MM.1S (cell line): ENCODE data around the gene TGFA.

Experiments used
- DNase-seq: peaks from one replicate; pipeline ENCODE4 v3.0.0-alpha.2; 2015
- H2AFZ ChIP-seq: fragments of 300-600 bp; sonication (generic); 2 replicates; pipeline ENCODE4 v1.6.0; 2016; ENCODE audit warnings: antibody characterized with exemption, low read length
- H3F3A ChIP-seq: fragments of 300-600 bp; sonication (generic); 2 replicates; pipeline ENCODE4 v1.6.1; 2016; ENCODE audit warnings: mild to moderate bottlenecking, antibody characterized with exemption, low read length, moderate library complexity, mixed read lengths; ENCODE audit not compliant: insufficient read depth
- H3K27ac ChIP-seq: fragments of 300-600 bp; sonication (generic); 2 replicates; pipeline ENCODE4 v1.5.1; 2016; ENCODE audit warnings: mild to moderate bottlenecking, low read length
- H3K27me3 ChIP-seq: fragments of 300-600 bp; sonication (generic); replicated peaks from 2 replicates; pipeline ENCODE4 v1.6.0; 2016; ENCODE audit warnings: low read length; ENCODE audit not compliant: insufficient read depth
- H3K36me3 ChIP-seq: fragments of 300-600 bp; sonication (generic); replicated peaks from 2 replicates; pipeline ENCODE4 v1.6.1; 2016; ENCODE audit warnings: mild to moderate bottlenecking, low read length, mixed read lengths; ENCODE audit not compliant: insufficient read depth
- H3K4me1 ChIP-seq: fragments of 300-600 bp; sonication (generic); 2 replicates; pipeline ENCODE4 v1.6.1; 2016; ENCODE audit warnings: low read length, mixed read lengths
- H3K4me2 ChIP-seq: fragments of 300-600 bp; sonication (generic); 2 replicates; pipeline ENCODE4 v1.6.0; 2016; ENCODE audit warnings: low read depth, low read length
- H3K4me3 ChIP-seq: fragments of 300-600 bp; sonication (generic); 2 replicates; pipeline ENCODE4 v1.5.1; 2016; ENCODE audit warnings: low read length, mixed read lengths
- H3K79me2 ChIP-seq: fragments of 300-600 bp; sonication (generic); 2 replicates; pipeline ENCODE4 v1.6.1; 2016; ENCODE audit warnings: mixed run types, low read length, mixed read lengths
- H3K9ac ChIP-seq: fragments of 300-600 bp; sonication (generic); 2 replicates; pipeline ENCODE4 v1.6.1; 2016; ENCODE audit warnings: low read length, mixed read lengths
- H3K9me2 ChIP-seq: fragments of 300-600 bp; sonication (generic); replicated peaks from 2 replicates; pipeline ENCODE4 v1.6.1; 2016; ENCODE audit warnings: mild to moderate bottlenecking, low read length, mixed read lengths; ENCODE audit not compliant: insufficient read depth
- H3K9me3 ChIP-seq: fragments of 300-600 bp; sonication (generic); replicated peaks from 2 replicates; pipeline ENCODE4 v1.6.1; 2016; ENCODE audit warnings: mild to moderate bottlenecking, low read length, mixed read lengths; ENCODE audit not compliant: insufficient read depth
- H4K20me1 ChIP-seq: fragments of 300-600 bp; sonication (generic); 2 replicates; pipeline ENCODE4 v1.6.1; 2016; ENCODE audit warnings: mild to moderate bottlenecking, low read length, moderate library complexity, mixed read lengths; ENCODE audit not compliant: insufficient read depth
- CTCF ChIP-seq: fragments of 300-600 bp; sonication (generic); IDR thresholded peaks from 2 replicates; pipeline ENCODE4 v1.5.1; 2016; ENCODE audit warnings: antibody characterized with exemption, low read length, mixed read lengths
- EZH2 ChIP-seq: fragments of 300-600 bp; sonication (generic); optimal IDR thresholded peaks from 2 replicates; pipeline ENCODE3; 2017; ENCODE audit warnings: low read depth, mild to moderate bottlenecking, antibody characterized with exemption, low read length, mixed read lengths
- EZH2phosphoT487 ChIP-seq: fragments of 300-600 bp; sonication (generic); IDR thresholded peaks from 2 replicates; pipeline ENCODE4 v1.6.1; 2018; ENCODE audit warnings: antibody characterized with exemption, low read length

TGFA gene

GRCh38 chr2:70458661-70459060 lies 95.0 kb downstream of the TGFA start:
- H4K20me1 ChIP-seq = no peaks in the 10 kb centered on the region
- no peak overlapping the region for H2AFZ ChIP-seq
- no peak overlapping the region for H3K9ac ChIP-seq
- no peak for DNase-seq
- no peaks in the 10 kb centered on the region for H3K9me3 ChIP-seq
- no peaks in the 10 kb centered on the region for H3K36me3 ChIP-seq
- no peaks in the 10 kb centered on the region for H3K27me3 ChIP-seq
- H3K27ac ChIP-seq = no peak overlapping the region
- H3K79me2 ChIP-seq = no peaks in the 10 kb centered on the region
- no peak for TF ChIP-seq EZH2
- no peak for TF ChIP-seq EZH2phosphoT487
- TF ChIP-seq CTCF = no peak
- no peaks in the 10 kb centered on the region for H3K4me1 ChIP-seq
- H3K4me2 ChIP-seq = no peak overlapping the region
- H3K4me3 ChIP-seq = no peak overlapping the region
- H3K9me2 ChIP-seq = no peaks in the 10 kb centered on the region
- no peaks in the 10 kb centered on the region for H3F3A ChIP-seq

GRCh38 chr2:70456585-70457495 lies 96.8 kb downstream of the TGFA start:
- H2AFZ ChIP-seq = no peak overlapping the region
- no peaks in the 10 kb centered on the region for H3F3A ChIP-seq
- no peaks in the 10 kb centered on the region for H3K4me1 ChIP-seq
- no peak overlapping the region for H3K27ac ChIP-seq
- H3K4me2 ChIP-seq = no peak overlapping the region
- H3K9me3 ChIP-seq = no peaks in the 10 kb centered on the region
- H4K20me1 ChIP-seq = no peaks in the 10 kb centered on the region
- H3K9me2 ChIP-seq = no peaks in the 10 kb centered on the region
- no peak for TF ChIP-seq EZH2phosphoT487
- TF ChIP-seq CTCF = no peak
- H3K79me2 ChIP-seq = no peaks in the 10 kb centered on the region
- H3K9ac ChIP-seq = no peak overlapping the region
- no peak for DNase-seq
- no peaks in the 10 kb centered on the region for H3K27me3 ChIP-seq
- no peak overlapping the region for H3K4me3 ChIP-seq
- no peaks in the 10 kb centered on the region for H3K36me3 ChIP-seq

- Histone ChIP-seq H3K9me2 (no peaks in the 10 kb centered on the region), H3K27me3 (no peaks in the 10 kb centered on the region), H3F3A (no peaks in the 10 kb centered on the region), H3K9me3 (no peaks in the 10 kb centered on the region), H3K36me3 (no peaks in the 10 kb centered on the region), H3K27ac (no peak overlapping the region), H3K4me1 (no peaks in the 10 kb centered on the region), H2AFZ (no peak overlapping the region), H4K20me1 (no peaks in the 10 kb centered on the region), H3K79me2 (no peaks in the 10 kb centered on the region), H3K4me3 (no peak overlapping the region), H3K9ac (no peak overlapping the region), H3K4me2 (no peak overlapping the region)
- DNase-seq = no peak
- TF ChIP-seq EZH2 (no peak), CTCF (no peak), EZH2phosphoT487 (no peak)
These were observed 98.6 kb downstream of the TGFA start for GRCh38 chr2:70454936-70455544.
